ENCODE measurements around the gene ERFL. TPM values are rescaled to one million over a fixed set of nuclear protein-coding genes. Genes with fewer than 3 reads are reported as not detected.
A peak's percentile ranks its signal among the peaks of the same experiment; 100 is the strongest.

The ERFL gene
- total and polyA plus RNA-seq, 2 of the 4 experiments (the other 2 are of a cell fraction): not detected

GRCh38 chr19:41859213-41859617 is 69.0 kb downstream of the ERFL start:
- Histone ChIP-seq H3K9ac (ENCODE audit: low read depth, low read length) (peak overlapping the region; percentile 62), H3K9me1 (ENCODE audit: insufficient read depth, low read length) (peaks cover 17% of the 10 kb centered on the region), H3K36me3 (ENCODE audit: control insufficient read depth, insufficient read depth, low read length) (peaks cover 34% of the 10 kb centered on the region), H3K27ac (ENCODE audit: insufficient read depth, low read length) (peak overlapping the region; percentile 15; the same call in 1 of the 2 replicates), H2BK120ac (ENCODE audit: low read depth, low read length) (no peak overlapping the region), H4K20me1 (ENCODE audit: insufficient read depth, low read length) (peaks cover 37% of the 10 kb centered on the region), H4K8ac (ENCODE audit: low read depth in 2 of 2, low read length in 2 of 2) (peak overlapping the region in 1 of 2 experiments; percentile 78; a peak in 2 of 4 replicates), H4K5ac (ENCODE audit: low read depth, low read length) (no peak overlapping the region), H2BK15ac (ENCODE audit: low read depth, low read length) (no peak overlapping the region), H3K4me1 (ENCODE audit: control insufficient read depth, insufficient read depth, low read length) (peaks cover 10% of the 10 kb centered on the region), H2AK9ac (replicated peaks; ENCODE audit: low read depth, low read length, poor library complexity) (peak overlapping the region; percentile 92), H2AFZ (replicated peaks; ENCODE audit: low read length, poor library complexity) (peak overlapping the region; percentile 100), H2AK5ac (ENCODE audit: low read depth, low read length) (no peak overlapping the region), H3K18ac (ENCODE audit: low read depth, low read length) (no peak overlapping the region), H3K14ac (replicated peaks; ENCODE audit: low read depth, low read length) (0 out of 2 replicates have a peak overlapping the region, but pooled peaks have one; percentile 29), H3K4me2 (ENCODE audit: low read depth, low read length) (peak overlapping the region; percentile 71), H3K23ac (ENCODE audit: low read depth, low read length) (no peak overlapping the region), H2BK5ac (ENCODE audit: low read depth, low read length, poor library complexity, severe bottlenecking) (peak overlapping the region; percentile 10), H3K9me3 (ENCODE audit: control insufficient read depth, insufficient read depth, low read length) (no peaks in the 10 kb centered on the region), H3K4ac (ENCODE audit: low read depth, low read length) (peak overlapping the region; percentile 70), H3K27me3 (ENCODE audit: control insufficient read depth, insufficient read depth, low read length) (peaks cover 10% of the 10 kb centered on the region), H3K4me3 (ENCODE audit: insufficient read depth, low read depth, low read length) (peak overlapping the region; percentile 28), H3K56ac (ENCODE audit: extremely low read depth, insufficient read depth, low read length) (no peak overlapping the region), H4K91ac (ENCODE audit: insufficient read depth, low read depth, low read length) (no peak overlapping the region), H3K79me1 (ENCODE audit: low read depth in 1 of 2, low read length in 2 of 2) (peaks cover 8 to 38% of the 10 kb centered on the region in 2 experiments; a peak in 3 of 4 replicates), H2BK20ac (ENCODE audit: low read depth, low read length) (no peak overlapping the region)
- WGBS, 2 experiments (ENCODE audit: extremely low coverage in 2 of 2, insufficient read length in 1 of 2): 3% methylated on average over 6 of the region's 8 CpGs; no CpG with 5 or more reads in 1 of the 2 experiments
- DNase-seq (no peak), ATAC-seq (ENCODE audit: low read depth) (no peak)
- dilution Hi-C loops (cut with HindIII; ENCODE audit: low sequenced_read_pairs, unreplicated experiment): no loop called here
- TF ChIP-seq MXI1 (IDR thresholded peaks at IDR 0.05; ENCODE audit: borderline replicate concordance, low read depth, low read length) (no peak), CEBPB (IDR thresholded peaks at IDR 0.05; ENCODE audit: low read depth, low read length) (no peak), SMC3 (IDR thresholded peaks at IDR 0.05; ENCODE audit: low read depth, low read length) (0 out of 2 replicates have a peak, but pooled peaks have one; percentile 14)
- intact Hi-C loops (cut with micrococcal nuclease): no loop called here
- ChIA-PET POLR2A (ENCODE audit: unreplicated experiment) (interaction anchor here (0.5 to 0.7 kb wide), 2 partner anchors 107 to 512 kb away, joined by 7 to 17 read pairs; no protein-coding TSS in a partner anchor), CTCF (interaction anchor here (0.7 kb wide), 1 partner anchor 48 kb away, joined by 4 read pairs; no protein-coding TSS in a partner anchor)
- no TSS peak for BruUV-seq (replicated peaks)
- in situ Hi-C loops (cut with MboI; ENCODE audit: low sequenced_read_pairs): no loop called here

Small RNAs within 50 kb of the gene (microRNA-seq; reads per million reads assigned to microRNA genes)
- 0 to 1.1 reads per million in 2 experiments for gene MIR6797 (ENCODE audit: insufficient read depth in 1 of 2, insufficient read length in 1 of 2, unreplicated experiment in 1 of 2)

Small RNAs within 50 kb of the gene (small RNA-seq; reads per million reads assigned to genes)
- 0 to 0.11 (median 0) reads per million in 5 experiments for gene MIR6797

Other genes with a start within 250 kb of the ERFL start
- gene CEACAM7, start 240.2 kb downstream of the ERFL start, total RNA-seq (2012; rRNA removed): not detected in 2 replicates
- gene CEACAM7, start 240.2 kb downstream of the ERFL start, polyA plus RNA-seq (2012; rRNA removed): not detected in 2 replicates
- gene CEACAM5, start 219.8 kb downstream of the ERFL start, total RNA-seq (2012; rRNA removed): not detected in 2 replicates
- gene CEACAM5, start 219.8 kb downstream of the ERFL start, polyA plus RNA-seq (2012; rRNA removed): not detected in 2 replicates
- not detected in 2 replicates for gene CEACAM6, start 172.9 kb downstream of the ERFL start, total RNA-seq (2012; rRNA removed)
- not detected in 2 replicates for gene CEACAM6, start 172.9 kb downstream of the ERFL start, polyA plus RNA-seq (2012; rRNA removed)
- gene CEACAM3, start 131.9 kb downstream of the ERFL start, total RNA-seq (2012; rRNA removed): not detected in 2 replicates
- gene CEACAM3, start 131.9 kb downstream of the ERFL start, polyA plus RNA-seq (2012; rRNA removed): not detected in 2 replicates
- gene LYPD4, start 83.8 kb downstream of the ERFL start, total RNA-seq (2012; rRNA removed): not detected in 2 replicates
- gene LYPD4, start 83.8 kb downstream of the ERFL start, polyA plus RNA-seq (2012; rRNA removed): not detected in 2 replicates
- gene DMRTC2, start 83.4 kb downstream of the ERFL start, total RNA-seq (2012; rRNA removed): not detected in 2 replicates
- gene DMRTC2, start 83.4 kb downstream of the ERFL start, polyA plus RNA-seq (2012; rRNA removed): not detected in 2 replicates
- 230 and 299 TPM in 2 replicates for gene RPS19, start 68.2 kb downstream of the ERFL start, total RNA-seq (2012; rRNA removed)
- 1,882 and 3,988 TPM in 2 replicates for gene RPS19, start 68.2 kb downstream of the ERFL start, polyA plus RNA-seq (2012; rRNA removed)
- gene CD79A, start 51.2 kb downstream of the ERFL start, total RNA-seq (2012; rRNA removed): not detected in 2 replicates
- 0.19 and 0.24 TPM in 2 replicates for gene CD79A, start 51.2 kb downstream of the ERFL start, polyA plus RNA-seq (2012; rRNA removed)
- 11.5 and 12.5 TPM in 2 replicates for gene ARHGEF1, start 45.3 kb downstream of the ERFL start, total RNA-seq (2012; rRNA removed)
- 47.1 and 51.2 TPM in 2 replicates for gene ARHGEF1, start 45.3 kb downstream of the ERFL start, polyA plus RNA-seq (2012; rRNA removed)
- 117 and 145 TPM in 2 replicates for gene RABAC1, start 30.9 kb upstream of the ERFL start, total RNA-seq (2012; rRNA removed)
- 276 and 320 TPM in 2 replicates for gene RABAC1, start 30.9 kb upstream of the ERFL start, polyA plus RNA-seq (2012; rRNA removed)
- gene ATP1A3, start 65.8 kb upstream of the ERFL start, total RNA-seq (2012; rRNA removed): under 0.01 TPM in 2 replicates
- gene ATP1A3, start 65.8 kb upstream of the ERFL start, polyA plus RNA-seq (2012; rRNA removed): 0.11 and 0.12 TPM in 2 replicates
- not detected in 2 replicates for gene GRIK5, start 141.8 kb upstream of the ERFL start, total RNA-seq (2012; rRNA removed)
- 0.07 and 0.10 TPM in 2 replicates for gene GRIK5, start 141.8 kb upstream of the ERFL start, polyA plus RNA-seq (2012; rRNA removed)
- 8.1 and 10.0 TPM in 2 replicates for gene ZNF574, start 147.7 kb upstream of the ERFL start, total RNA-seq (2012; rRNA removed)
- 12.7 and 14.1 TPM in 2 replicates for gene ZNF574, start 147.7 kb upstream of the ERFL start, polyA plus RNA-seq (2012; rRNA removed)
- gene POU2F2, start 204.0 kb upstream of the ERFL start, total RNA-seq (2012; rRNA removed): 0.54 and 0.56 TPM in 2 replicates
- gene POU2F2, start 204.0 kb upstream of the ERFL start, polyA plus RNA-seq (2012; rRNA removed): 5.0 and 6.6 TPM in 2 replicates

Measured in IMR-90 (cell line).